ENCODE data around the gene PLEKHG3. TPM values are rescaled to one million over a fixed set of nuclear protein-coding genes. Genes with fewer than 3 reads are reported as not detected.

PLEKHG3 gene
- total and polyA plus RNA-seq, 2 of the 13 experiments (the other 11 are each of a cell fraction or from before 2014, with no cell fraction given): 7.1 to 9.8 TPM

- no peak for TF ChIP-seq KIAA2018 (CRISPR knock-in tag; IDR thresholded peaks at IDR 0.05; ENCODE audit: borderline replicate concordance)
- no peak for TF ChIP-seq FOSL1 (CRISPR knock-in tag; IDR thresholded peaks at IDR 0.05; ENCODE audit: borderline replicate concordance)
- peak; percentile 80 for TF ChIP-seq HNRNPUL1 (IDR thresholded peaks at IDR 0.05; ENCODE audit: low read depth, low read length)
- no peak for TF ChIP-seq PHF20 (CRISPR knock-in tag; IDR thresholded peaks at IDR 0.05)
- no peak for TF ChIP-seq XRCC5 (optimal IDR thresholded peaks at IDR 0.05; ENCODE audit: low read length)
- no peak for TF ChIP-seq SUZ12 (IDR thresholded peaks at IDR 0.05; ENCODE audit: low read depth, low read length)
- TF ChIP-seq NFYB (CRISPR knock-in tag; IDR thresholded peaks at IDR 0.05): no peak
- no peak for TF ChIP-seq FOXJ3 (CRISPR knock-in tag; IDR thresholded peaks at IDR 0.05; ENCODE audit: borderline replicate concordance)
- peak; percentile 10; the same call in 1 of the 2 replicates for TF ChIP-seq KLF15 (CRISPR knock-in tag; IDR thresholded peaks at IDR 0.05; ENCODE audit: borderline replicate concordance)
- TF ChIP-seq NR1H2 (CRISPR knock-in tag; IDR thresholded peaks at IDR 0.05; ENCODE audit: borderline replicate concordance, low read depth): no peak
- TF ChIP-seq RBM39 (IDR thresholded peaks at IDR 0.05; ENCODE audit: low read depth, low read length, poor library complexity, severe bottlenecking): peak; percentile 20
- 0 out of 2 replicates have a peak, but pooled peaks have one; percentile 11 for TF ChIP-seq EEA1 (CRISPR knock-in tag; IDR thresholded peaks at IDR 0.05; ENCODE audit: borderline replicate concordance)
- TF ChIP-seq ZNF691 (CRISPR knock-in tag; IDR thresholded peaks at IDR 0.05; ENCODE audit: borderline replicate concordance, low read depth): 0 out of 2 replicates have a peak, but pooled peaks have one; percentile 65
- TF ChIP-seq, protein P1, sequence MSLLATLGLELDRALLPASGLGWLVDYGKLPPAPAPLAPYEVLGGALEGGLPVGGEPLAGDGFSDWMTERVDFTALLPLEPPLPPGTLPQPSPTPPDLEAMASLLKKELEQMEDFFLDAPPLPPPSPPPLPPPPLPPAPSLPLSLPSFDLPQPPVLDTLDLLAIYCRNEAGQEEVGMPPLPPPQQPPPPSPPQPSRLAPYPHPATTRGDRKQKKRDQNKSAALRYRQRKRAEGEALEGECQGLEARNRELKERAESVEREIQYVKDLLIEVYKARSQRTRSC (CRISPR knock-in tag; IDR thresholded peaks at IDR 0.05; ENCODE audit: low read depth): no peak
- TF ChIP-seq, protein P2, sequence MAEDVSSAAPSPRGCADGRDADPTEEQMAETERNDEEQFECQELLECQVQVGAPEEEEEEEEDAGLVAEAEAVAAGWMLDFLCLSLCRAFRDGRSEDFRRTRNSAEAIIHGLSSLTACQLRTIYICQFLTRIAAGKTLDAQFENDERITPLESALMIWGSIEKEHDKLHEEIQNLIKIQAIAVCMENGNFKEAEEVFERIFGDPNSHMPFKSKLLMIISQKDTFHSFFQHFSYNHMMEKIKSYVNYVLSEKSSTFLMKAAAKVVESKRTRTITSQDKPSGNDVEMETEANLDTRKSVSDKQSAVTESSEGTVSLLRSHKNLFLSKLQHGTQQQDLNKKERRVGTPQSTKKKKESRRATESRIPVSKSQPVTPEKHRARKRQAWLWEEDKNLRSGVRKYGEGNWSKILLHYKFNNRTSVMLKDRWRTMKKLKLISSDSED (CRISPR knock-in tag; IDR thresholded peaks at IDR 0.05): no peak
- TF ChIP-seq MAZ (IDR thresholded peaks at IDR 0.05; ENCODE audit: borderline replicate concordance, low read depth, low read length): no peak
- TF ChIP-seq MAZ (CRISPR knock-in tag; IDR thresholded peaks at IDR 0.05; ENCODE audit: low read depth): peak; percentile 78
- no peak for TF ChIP-seq ZBTB21 (CRISPR knock-in tag; IDR thresholded peaks at IDR 0.05)
Measured at GRCh38 chr14:64704143-64704742, at the start of gene PLEKHG3 (continued).
